IMR-90 (cell line): ENCODE results near the gene RASGRF2. TPM values are rescaled to one million over a fixed set of nuclear protein-coding genes. Genes with fewer than 3 reads are reported as not detected.

Experiments
- ATAC-seq: fragments of 200-7000 bp; cut with Tn5 transposase; 2 replicates; pipeline ENCODE4 v1.9.1; 2020; ENCODE audit warnings: low read depth, mild to moderate bottlenecking, moderate library complexity
- BruUV-seq: library from RNA; stranded (reverse); fragments of 400-500 nt; replicated peaks from 2 replicates; lab custom pipeline; 2021; lab: Mats Ljungman, UMichigan
- CTCF ChIA-PET: fragments of 300-600 bp; formaldehyde crosslinking; extraction: SDS; loops from one replicate; lab custom pipeline; 2021; ENCODE audit warnings: antibody characterized with exemption; lab: Yijun Ruan, JAX
- POLR2A ChIA-PET: fragments of 300-600 bp; sonication (Branson Sonifier 250); formaldehyde crosslinking; loops from one replicate; lab custom pipeline; 2022; ENCODE audit warnings: antibody characterized with exemption; ENCODE audit not compliant: unreplicated experiment; lab: Charles Lee
- DNase-seq: peaks from one replicate; pipeline ENCODE4 v3.0.0; 2013
- H2AFZ ChIP-seq: replicated peaks from 2 replicates; pipeline ENCODE3; 2013; ENCODE audit warnings: low read length, mild to moderate bottlenecking; ENCODE audit not compliant: poor library complexity
- H2AK5ac ChIP-seq: 2 replicates; pipeline ENCODE4 v1.6.1; 2013; ENCODE audit warnings: low read depth, low read length, inconsistent platforms
- H2AK9ac ChIP-seq: replicated peaks from 2 replicates; pipeline ENCODE3; 2013; ENCODE audit warnings: mild to moderate bottlenecking, low read depth, low read length, moderate library complexity; ENCODE audit not compliant: poor library complexity
- H2BK120ac ChIP-seq: 2 replicates; pipeline ENCODE4 v1.6.1; 2013; ENCODE audit warnings: low read depth, low read length, inconsistent platforms
- H2BK15ac ChIP-seq: 3 replicates; pipeline ENCODE4 v1.6.1; 2013; ENCODE audit warnings: low read depth, low read length, inconsistent platforms
- H2BK20ac ChIP-seq: 2 replicates; pipeline ENCODE4 v1.6.1; 2013; ENCODE audit warnings: low read depth, mild to moderate bottlenecking, inconsistent platforms, low read length, moderate library complexity
- H2BK5ac ChIP-seq: 2 replicates; pipeline ENCODE4 v1.6.1; 2013; ENCODE audit warnings: mild to moderate bottlenecking, low read depth, low read length, inconsistent platforms; ENCODE audit not compliant: poor library complexity, severe bottlenecking
- H3K14ac ChIP-seq: replicated peaks from 2 replicates; pipeline ENCODE4 v1.6.1; 2013; ENCODE audit warnings: low read depth, low read length, inconsistent platforms
- H3K18ac ChIP-seq: 2 replicates; pipeline ENCODE4 v1.6.1; 2013; ENCODE audit warnings: low read depth, low read length, control low read depth
- H3K23ac ChIP-seq: 2 replicates; pipeline ENCODE4 v1.6.1; 2013; ENCODE audit warnings: low read depth, low read length, inconsistent platforms
- H3K27ac ChIP-seq: 2 replicates; pipeline ENCODE4 v1.5.1; 2013; ENCODE audit warnings: mild to moderate bottlenecking, control low read depth, low read length; ENCODE audit not compliant: insufficient read depth
- H3K27me3 ChIP-seq: 2 replicates; pipeline ENCODE4 v1.6.1; 2013; ENCODE audit warnings: low read length; ENCODE audit not compliant: control insufficient read depth, insufficient read depth
- H3K36me3 ChIP-seq: 2 replicates; pipeline ENCODE4 v1.6.1; 2013; ENCODE audit warnings: low read length, mixed read lengths; ENCODE audit not compliant: control insufficient read depth, insufficient read depth
- H3K4ac ChIP-seq: 2 replicates; pipeline ENCODE4 v1.6.1; 2013; ENCODE audit warnings: low read depth, low read length, inconsistent platforms
- H3K4me1 ChIP-seq: 2 replicates; pipeline ENCODE4 v1.6.1; 2013; ENCODE audit warnings: low read length, mixed read lengths; ENCODE audit not compliant: control insufficient read depth, insufficient read depth
- H3K4me2 ChIP-seq: 2 replicates; pipeline ENCODE4 v1.6.1; 2013; ENCODE audit warnings: low read depth, mild to moderate bottlenecking, control low read depth, low read length, moderate library complexity
- H3K4me3 ChIP-seq: 2 replicates; pipeline ENCODE4 v1.5.1; 2013; ENCODE audit warnings: low read depth, mild to moderate bottlenecking, control low read depth, low read length, moderate library complexity; ENCODE audit not compliant: insufficient read depth
- H3K56ac ChIP-seq: 2 replicates; pipeline ENCODE4 v1.6.1; 2013; ENCODE audit warnings: low read length, inconsistent platforms; ENCODE audit not compliant: insufficient read depth; ENCODE audit errors: extremely low read depth
- H3K79me1 ChIP-seq, 2 experiments: 2 replicates each; pipeline ENCODE4 v1.6.1; 2013; ENCODE audit warnings: low read length in 2 of 2, inconsistent platforms in 1 of 2, low read depth in 1 of 2
- H3K9ac ChIP-seq: 2 replicates; pipeline ENCODE4 v1.6.1; 2013; ENCODE audit warnings: low read depth, low read length, control low read depth
- H3K9me1 ChIP-seq: 2 replicates; pipeline ENCODE4 v1.6.1; 2013; ENCODE audit warnings: low read length, inconsistent platforms; ENCODE audit not compliant: insufficient read depth
- H3K9me3 ChIP-seq: 2 replicates; pipeline ENCODE4 v1.6.1; 2013; ENCODE audit warnings: low read length; ENCODE audit not compliant: control insufficient read depth, insufficient read depth
- H4K20me1 ChIP-seq: 2 replicates; pipeline ENCODE4 v1.6.1; 2013; ENCODE audit warnings: low read length, inconsistent platforms; ENCODE audit not compliant: insufficient read depth
- H4K5ac ChIP-seq: 2 replicates; pipeline ENCODE4 v1.6.1; 2013; ENCODE audit warnings: mild to moderate bottlenecking, low read depth, low read length, control low read depth
- H4K8ac ChIP-seq, 2 experiments: 2 replicates each; pipeline ENCODE4 v1.6.1; 2013; ENCODE audit warnings: low read depth in 2 of 2, low read length in 2 of 2, control low read depth in 1 of 2, inconsistent platforms in 1 of 2
- H4K91ac ChIP-seq: 2 replicates; pipeline ENCODE4 v1.6.1; 2013; ENCODE audit warnings: low read depth, low read length, inconsistent platforms; ENCODE audit not compliant: insufficient read depth
- CEBPB ChIP-seq: IDR thresholded peaks from 2 replicates; pipeline ENCODE4 v1.6.1; 2012; ENCODE audit warnings: low read depth, low read length, improper control_type of control experiment
- CTCF ChIP-seq: conservative IDR thresholded peaks from 2 replicates; pipeline ENCODE4 v1.5.1; 2012; ENCODE audit warnings: mild to moderate bottlenecking, low read depth, low read length, improper control_type of control experiment
- ELK1 ChIP-seq: fragments of 150-350 bp; IDR thresholded peaks from 2 replicates; pipeline ENCODE4 v1.6.1; 2016; ENCODE audit warnings: low read depth, mild to moderate bottlenecking, low read length, moderate library complexity, borderline replicate concordance
- FOS ChIP-seq: fragments of 150-350 bp; IDR thresholded peaks from 2 replicates; pipeline ENCODE4 v1.6.1; 2016; ENCODE audit warnings: low read depth, low read length
- MAFK ChIP-seq: IDR thresholded peaks from 2 replicates; pipeline ENCODE4 v1.6.1; 2012; ENCODE audit warnings: low read depth, low read length, improper control_type of control experiment
- POLR2A ChIP-seq: IDR thresholded peaks from 2 replicates; pipeline ENCODE4 v1.6.1; 2012; ENCODE audit warnings: mild to moderate bottlenecking, low read depth, low read length
- RCOR1 ChIP-seq: IDR thresholded peaks from 2 replicates; pipeline ENCODE4 v1.6.1; 2012; ENCODE audit warnings: mild to moderate bottlenecking, low read length, improper control_type of control experiment; ENCODE audit not compliant: insufficient replicate concordance
- WGBS, 2 experiments: methylation state at CpG; one replicate each; pipeline versions ENCODE4 v1.1.5 to v1.1.7; 2013; ENCODE audit warnings: missing lambda C conversion rate in 2 of 2; ENCODE audit not compliant: insufficient read length in 1 of 2; ENCODE audit errors: extremely low coverage in 2 of 2; 5-methylcytosine and 5-hydroxymethylcytosine counted together
- dilution Hi-C: fragments of 300-500 bp; cut with HindIII; formaldehyde crosslinking; loops from one replicate; pipeline ENCODE4 v1.14.3; 2018; ENCODE audit warnings: low sequenced_read_pairs; ENCODE audit not compliant: unreplicated experiment
- in situ Hi-C: fragments of 300-500 bp; cut with MboI; formaldehyde crosslinking; loops from 3 replicates; pipeline ENCODE4 v1.14.3; 2019; ENCODE audit warnings: low sequenced_read_pairs, inconsistent platforms, mixed read lengths
- intact Hi-C: fragments of 100-400 bp; cut with micrococcal nuclease; formaldehyde crosslinking; loops from 2 replicates; pipeline ENCODE4 v1.10.0; 2022
- polyA plus RNA-seq, 3 experiments: library from polyadenylated mRNA; depleted of rRNA; stranded (reverse); fragments of >200 nt; gene quantifications; 2 replicates each; pipeline ENCODE4 v1.2.3, GENCODE V29; 2012; ENCODE audit warnings: low replicate concordance in 1 of 3
- total RNA-seq: library from RNA; depleted of rRNA; stranded (reverse); fragments of >200 nt; gene quantifications from 2 replicates; pipeline ENCODE4 v1.2.3, GENCODE V29; 2012

Gene RASGRF2
- total and polyA plus RNA-seq, 2 of the 4 experiments (the other 2 are of a cell fraction), result 2.9 to 5.0 TPM

- H3K14ac ChIP-seq, result no peak overlapping the region
- peaks cover 7% of the 10 kb centered on the region for H3K9me1 ChIP-seq
- no peak overlapping the region for H3K23ac ChIP-seq
- H2BK20ac ChIP-seq, result no peak overlapping the region
- ChIA-PET CTCF (interaction anchor here (0.6 to 1.4 kb wide), 2 partner anchors 11 to 90 kb away, joined by 3 read pairs; no protein-coding TSS in a partner anchor), POLR2A (no interaction called here)
- in situ Hi-C loops, result no loop called here
- H2AK5ac ChIP-seq, result no peak overlapping the region
- H3K4ac ChIP-seq, result no peak overlapping the region
- no peak overlapping the region for H2AFZ ChIP-seq
- no peak overlapping the region for H4K91ac ChIP-seq
- dilution Hi-C loops, result no loop called here
- H3K9ac ChIP-seq, result no peak overlapping the region
- no TSS peak for BruUV-seq
- DNase-seq (no peak), ATAC-seq (no peak)
- no peak overlapping the region for H3K18ac ChIP-seq
- no peak overlapping the region for H3K27ac ChIP-seq
- intact Hi-C loops, result no loop called here
- no peak overlapping the region for H4K8ac ChIP-seq
- H2BK120ac ChIP-seq, result no peak overlapping the region
- no CpG with 5 or more reads among the region's 7 CpGs for WGBS, 2 experiments
- H3K4me3 ChIP-seq, result no peak overlapping the region
- H3K9me3 ChIP-seq, result no peaks in the 10 kb centered on the region
- no peak overlapping the region for H3K56ac ChIP-seq
- no peaks in the 10 kb centered on the region for H3K36me3 ChIP-seq
- no peak overlapping the region for H2BK15ac ChIP-seq
- H2AK9ac ChIP-seq, result no peak overlapping the region
- H3K4me2 ChIP-seq, result no peak overlapping the region
- no peak overlapping the region for H2BK5ac ChIP-seq
- no peaks in the 10 kb centered on the region for H4K20me1 ChIP-seq
- no peak overlapping the region for H4K5ac ChIP-seq
- H3K79me1 ChIP-seq, result peaks cover 4 to 12% of the 10 kb centered on the region in 2 experiments
- no peaks in the 10 kb centered on the region for H3K27me3 ChIP-seq
- H3K4me1 ChIP-seq, result no peaks in the 10 kb centered on the region
- TF ChIP-seq CTCF (no peak), MAFK (no peak), ELK1 (no peak), CEBPB (no peak), FOS (no peak), POLR2A (no peak), RCOR1 (no peak)
Observed at GRCh38 chr5:80956272-80956671, 3.9 kb upstream of the RASGRF2 start.
